Heart left ventricle (tissue), 13 donors: ENCODE data around the gene CCSER1.
"Not testable (repeated sequence)": the region's sequence is repeated elsewhere in the genome, so short reads cannot be mapped to it uniquely, and the experiment has no call there.

ENCODE experiments used
- POLR2A ChIP-seq, 2 donors: fragments of 450-650 bp; IDR thresholded peaks; one replicate each; pipeline ENCODE4 v1.6.1; 2017; ENCODE audit warnings: antibody characterized with exemption in 2 of 2, mild to moderate bottlenecking in 2 of 2, moderate library complexity in 2 of 2
- TF ChIP-seq, protein P1 (sequence below), 12 donors: fragments of 200-600 bp; sonication (generic) in 4 of 12; IDR thresholded peaks; one replicate each; pipeline versions ENCODE4 v1.5.0 to v1.8.0; 2018 to 2022; ENCODE audit warnings: antibody characterized with exemption in 12 of 12, mild to moderate bottlenecking in 5 of 12
- donor health status: ischemic (EF 13 %, LVEDD 7.1; RV severe dilation, severe dysfunction).
- donor health status: DM: no; HTN: yes; CAD: no.
- donor health status: DM: no; HTN: no; CAD: no.
- donor health status: ischemic (EF 25% LVEDD 6.9; RV normal size, moderate dysfunction).
- donor health status: ischemic (EF 25% LVEDD 5.7; RV mildly dilated, moderate dysfunction).
- donor health status: ischemic (EF 35%, LVEDD 5.7; RV mildly dilated, moderate dysfunction).
- donor health status: nonischemic (EF 11% LVEDD 7.7; RV severe dilation, severe dysfunction).
- donor health status: DM: yes; HTN: yes; CAD: no.
- donor health status: PGD.
- donor health status: ischemic (EF 29% LVEDD 5.4; RV normal size, mild dysfunction).
- donor health status: nonischemic (EF 23%, LVEDD 6.1; RV moderate dilation, normal function).

DNA sequence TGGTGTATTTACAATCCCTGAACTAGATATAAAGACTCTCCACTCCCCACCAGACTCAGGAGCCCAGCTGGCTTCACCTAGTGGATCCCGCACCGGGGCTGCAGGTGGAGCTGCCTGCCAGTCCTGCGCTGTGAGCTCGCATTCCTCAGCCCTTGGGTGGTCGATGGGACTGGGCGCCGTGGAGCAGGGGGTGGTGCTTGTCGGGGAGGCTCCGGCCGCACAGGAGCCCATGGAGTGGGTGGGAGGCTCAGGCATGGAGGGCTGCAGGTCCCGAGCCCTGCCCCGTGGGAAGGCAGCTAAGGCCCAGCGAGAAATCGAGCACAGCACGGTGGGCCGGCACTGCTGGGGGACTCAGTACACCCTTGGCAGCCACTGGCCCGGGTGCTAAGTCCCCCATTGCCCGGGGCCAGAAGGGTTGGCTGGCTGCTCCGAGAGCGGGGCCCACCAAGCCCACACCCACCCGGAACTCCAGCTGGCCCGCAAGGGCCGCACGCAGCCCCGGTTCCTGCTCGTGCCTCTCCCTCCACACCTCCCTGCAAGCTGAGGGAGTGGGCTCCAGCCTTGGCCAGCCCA is 1090.7 kb downstream of the CCSER1 start:
- TF ChIP-seq, protein P1, sequence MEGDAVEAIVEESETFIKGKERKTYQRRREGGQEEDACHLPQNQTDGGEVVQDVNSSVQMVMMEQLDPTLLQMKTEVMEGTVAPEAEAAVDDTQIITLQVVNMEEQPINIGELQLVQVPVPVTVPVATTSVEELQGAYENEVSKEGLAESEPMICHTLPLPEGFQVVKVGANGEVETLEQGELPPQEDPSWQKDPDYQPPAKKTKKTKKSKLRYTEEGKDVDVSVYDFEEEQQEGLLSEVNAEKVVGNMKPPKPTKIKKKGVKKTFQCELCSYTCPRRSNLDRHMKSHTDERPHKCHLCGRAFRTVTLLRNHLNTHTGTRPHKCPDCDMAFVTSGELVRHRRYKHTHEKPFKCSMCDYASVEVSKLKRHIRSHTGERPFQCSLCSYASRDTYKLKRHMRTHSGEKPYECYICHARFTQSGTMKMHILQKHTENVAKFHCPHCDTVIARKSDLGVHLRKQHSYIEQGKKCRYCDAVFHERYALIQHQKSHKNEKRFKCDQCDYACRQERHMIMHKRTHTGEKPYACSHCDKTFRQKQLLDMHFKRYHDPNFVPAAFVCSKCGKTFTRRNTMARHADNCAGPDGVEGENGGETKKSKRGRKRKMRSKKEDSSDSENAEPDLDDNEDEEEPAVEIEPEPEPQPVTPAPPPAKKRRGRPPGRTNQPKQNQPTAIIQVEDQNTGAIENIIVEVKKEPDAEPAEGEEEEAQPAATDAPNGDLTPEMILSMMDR (IDR thresholded peaks at IDR 0.05), result not testable (repeated sequence)
- not testable (repeated sequence) for TF ChIP-seq POLR2A (IDR thresholded peaks at IDR 0.05)
